Neuronal stem cell (in vitro differentiated cells): ENCODE data around the gene WFDC13.

Experiments
- DNase-seq: peaks from one replicate; pipeline ENCODE4 v3.0.0-alpha.2; 2013; ENCODE audit warnings: low spot score
- H2AFZ ChIP-seq: one replicate; pipeline ENCODE4 v1.6.1; 2013; ENCODE audit warnings: mild to moderate bottlenecking, low read length, inconsistent platforms
- H2AK5ac ChIP-seq: 2 replicates; pipeline ENCODE4 v1.6.1; 2013; ENCODE audit warnings: low read depth, mild to moderate bottlenecking, inconsistent platforms, low read length, moderate library complexity, mixed read lengths
- H2BK120ac ChIP-seq: 2 replicates; pipeline ENCODE4 v1.6.1; 2013; ENCODE audit warnings: low read depth, mild to moderate bottlenecking, inconsistent platforms, low read length, moderate library complexity, mixed read lengths
- H2BK12ac ChIP-seq: one replicate; pipeline ENCODE4 v1.6.1; 2013; ENCODE audit warnings: low read length, inconsistent platforms
- H2BK15ac ChIP-seq: 2 replicates; pipeline ENCODE4 v1.6.1; 2013; ENCODE audit warnings: mild to moderate bottlenecking, low read length, inconsistent platforms, mixed read lengths
- H2BK5ac ChIP-seq: one replicate; pipeline ENCODE4 v1.6.1; 2013; ENCODE audit warnings: inconsistent platforms, mild to moderate bottlenecking, low read length, moderate library complexity
- H3K14ac ChIP-seq: one replicate; pipeline ENCODE4 v1.6.1; 2013; ENCODE audit warnings: low read length, inconsistent platforms
- H3K18ac ChIP-seq: 2 replicates; pipeline ENCODE4 v1.6.1; 2013; ENCODE audit warnings: low read length, inconsistent platforms
- H3K23ac ChIP-seq: 2 replicates; pipeline ENCODE4 v1.6.1; 2013; ENCODE audit warnings: low read depth, mild to moderate bottlenecking, mixed read lengths, low read length, inconsistent platforms; ENCODE audit not compliant: poor library complexity
- H3K27ac ChIP-seq: replicated peaks from 3 replicates; pipeline ENCODE4 v1.5.1; 2013; ENCODE audit warnings: low read length, inconsistent platforms
- H3K27me3 ChIP-seq, 3 experiments: 2 replicates each; pipeline ENCODE4 v1.6.1; 2013; ENCODE audit warnings: low read length in 3 of 3, mild to moderate bottlenecking in 2 of 3, inconsistent platforms in 1 of 3, low read depth in 1 of 3, mixed read lengths in 1 of 3, moderate library complexity in 1 of 3; ENCODE audit not compliant: control insufficient read depth in 3 of 3, insufficient read depth in 3 of 3
- H3K36me3 ChIP-seq, 2 donors: replicated peaks in 1 of 2; 2 replicates each; pipeline ENCODE4 v1.6.1; 2013; ENCODE audit warnings: low read length in 2 of 2; ENCODE audit not compliant: control insufficient read depth in 2 of 2, insufficient read depth in 2 of 2
- H3K4ac ChIP-seq: 2 replicates; pipeline ENCODE4 v1.6.1; 2013; ENCODE audit warnings: inconsistent platforms, mild to moderate bottlenecking, low read length, moderate library complexity
- H3K4me1 ChIP-seq, 2 donors: 1 replicate in 1 of 2; 2 replicates in 1 of 2; pipeline ENCODE4 v1.6.1; 2013; ENCODE audit warnings: low read length in 2 of 2, low read depth in 1 of 2; ENCODE audit not compliant: control insufficient read depth in 2 of 2, insufficient read depth in 1 of 2
- H3K4me2 ChIP-seq: one replicate; pipeline ENCODE4 v1.6.1; 2013; ENCODE audit warnings: mild to moderate bottlenecking, low read length, inconsistent platforms; ENCODE audit not compliant: insufficient read depth, poor library complexity, severe bottlenecking
- H3K4me3 ChIP-seq, 2 donors: 2 replicates each; pipeline ENCODE4 v1.5.1; 2013; ENCODE audit warnings: low read length in 2 of 2, mild to moderate bottlenecking in 2 of 2, inconsistent platforms in 1 of 2, moderate library complexity in 1 of 2
- H3K79me1 ChIP-seq: one replicate; pipeline ENCODE4 v1.6.1; 2013; ENCODE audit warnings: low read depth, mild to moderate bottlenecking, inconsistent platforms, low read length, moderate library complexity
- H3K9ac ChIP-seq: one replicate; pipeline ENCODE4 v1.6.1; 2013; ENCODE audit warnings: mild to moderate bottlenecking, low read depth, low read length, inconsistent platforms; ENCODE audit not compliant: poor library complexity
- H3K9me3 ChIP-seq, 2 donors: replicated peaks in 1 of 2; 2 replicates each; pipeline versions ENCODE3 to v1.6.1; 2013; ENCODE audit warnings: low read length in 2 of 2, mild to moderate bottlenecking in 2 of 2, inconsistent platforms in 1 of 2, low read depth in 1 of 2, mixed read lengths in 1 of 2, moderate library complexity in 1 of 2; ENCODE audit not compliant: control insufficient read depth in 2 of 2, insufficient read depth in 1 of 2
- H4K8ac ChIP-seq: one replicate; pipeline ENCODE4 v1.6.1; 2013; ENCODE audit warnings: low read depth, mild to moderate bottlenecking, inconsistent platforms, low read length, moderate library complexity
- H4K91ac ChIP-seq: one replicate; pipeline ENCODE4 v1.6.1; 2013; ENCODE audit warnings: low read length, low read depth, mild to moderate bottlenecking, inconsistent platforms; ENCODE audit not compliant: poor library complexity
- WGBS, 2 donors: extraction: QIAGEN DNeasy Blood & Tissue Kit; methylation state at CpG; one replicate each; pipeline ENCODE4 v1.1.7; 2013; ENCODE audit warnings: missing lambda C conversion rate in 2 of 2, mixed read lengths in 1 of 2; ENCODE audit not compliant: insufficient read length in 2 of 2, insufficient replicate concordance in 1 of 2; ENCODE audit errors: extremely low coverage in 2 of 2; 5-methylcytosine and 5-hydroxymethylcytosine counted together

WFDC13 gene

DNA sequence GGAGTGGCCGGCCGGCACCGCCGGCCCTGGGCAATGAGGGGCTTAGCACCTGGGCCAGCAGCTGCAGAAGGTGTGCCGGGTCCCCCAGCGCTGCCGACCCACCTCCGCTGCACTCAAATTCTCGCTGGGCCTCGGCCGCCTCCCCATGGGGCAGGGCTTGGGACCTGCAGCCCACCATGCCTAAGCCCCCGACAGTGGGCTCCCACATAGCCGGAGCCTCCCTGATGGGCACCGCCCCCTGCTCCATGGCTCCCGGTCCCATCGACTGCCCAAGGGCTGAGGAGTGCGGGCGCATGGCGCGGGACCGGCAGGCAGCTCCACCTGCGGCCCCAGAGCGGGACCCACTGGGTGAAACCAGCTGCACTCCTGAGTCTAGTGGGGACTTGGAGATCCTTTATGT lies 34.1 kb downstream of the WFDC13 start:
- Histone ChIP-seq H2BK120ac (no peak overlapping the region), H2AK5ac (peak overlapping the region; percentile 28), H3K9ac (no peak overlapping the region), H2BK15ac (no peak overlapping the region), H3K4me1 (no peaks in the 10 kb centered on the region), H3K36me3 (no peaks in the 10 kb centered on the region), H4K8ac (no peak overlapping the region), H3K4me3 (no peak overlapping the region), H3K79me1 (no peaks in the 10 kb centered on the region), H4K91ac (no peak overlapping the region), H3K27ac (no peak overlapping the region), H3K23ac (no peak overlapping the region), H3K4me2 (no peak overlapping the region), H2BK5ac (no peak overlapping the region), H3K27me3 (no peaks in the 10 kb centered on the region), H3K14ac (no peak overlapping the region), H2BK12ac (no peak overlapping the region), H3K9me3 (peaks cover 1 to 14% of the 10 kb centered on the region in 2 donors), H3K18ac (no peak overlapping the region), H2AFZ (no peak overlapping the region), H3K4ac (no peak overlapping the region)
- no CpG with 5 or more reads among the region's 23 CpGs for WGBS, 2 donors
- no peak for DNase-seq

DNA sequence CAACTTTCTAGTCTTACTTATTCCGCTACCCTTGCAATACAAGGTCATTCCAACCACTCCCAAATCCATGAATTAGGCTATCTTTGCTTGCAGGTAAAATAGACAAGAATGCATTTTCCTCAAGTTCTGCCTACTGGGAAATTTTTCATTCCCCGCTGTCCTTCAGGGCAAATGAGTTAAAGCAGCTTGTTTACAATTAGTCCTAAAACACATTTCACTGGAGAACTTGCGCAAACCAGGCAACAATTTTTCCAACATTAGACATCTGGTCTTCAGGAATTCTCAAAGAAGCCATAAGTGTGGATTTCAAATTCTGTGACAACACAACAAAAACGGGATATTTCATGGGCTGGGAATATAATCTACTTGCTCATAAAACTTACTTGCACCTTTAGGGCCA lies 40.8 kb downstream of the WFDC13 start:
- Histone ChIP-seq H2BK15ac (no peak overlapping the region), H4K8ac (no peak overlapping the region), H3K27me3 (peaks cover 0 to 3% (median 0%) of the 10 kb centered on the region in 3 experiments), H3K4ac (no peak overlapping the region), H3K14ac (no peak overlapping the region), H3K23ac (no peak overlapping the region), H3K18ac (no peak overlapping the region), H3K79me1 (peaks cover 2% of the 10 kb centered on the region), H3K4me3 (no peak overlapping the region), H3K4me2 (no peak overlapping the region), H2AK5ac (no peak overlapping the region), H2BK5ac (no peak overlapping the region), H3K4me1 (no peaks in the 10 kb centered on the region), H3K36me3 (no peaks in the 10 kb centered on the region), H2BK120ac (no peak overlapping the region), H3K9me3 (no peaks in the 10 kb centered on the region), H4K91ac (no peak overlapping the region), H2AFZ (no peak overlapping the region), H3K9ac (no peak overlapping the region), H3K27ac (no peak overlapping the region), H2BK12ac (no peak overlapping the region)
- WGBS, 2 donors: no CpG with 5 or more reads among the region's 4 CpGs
- no peak for DNase-seq

DNA sequence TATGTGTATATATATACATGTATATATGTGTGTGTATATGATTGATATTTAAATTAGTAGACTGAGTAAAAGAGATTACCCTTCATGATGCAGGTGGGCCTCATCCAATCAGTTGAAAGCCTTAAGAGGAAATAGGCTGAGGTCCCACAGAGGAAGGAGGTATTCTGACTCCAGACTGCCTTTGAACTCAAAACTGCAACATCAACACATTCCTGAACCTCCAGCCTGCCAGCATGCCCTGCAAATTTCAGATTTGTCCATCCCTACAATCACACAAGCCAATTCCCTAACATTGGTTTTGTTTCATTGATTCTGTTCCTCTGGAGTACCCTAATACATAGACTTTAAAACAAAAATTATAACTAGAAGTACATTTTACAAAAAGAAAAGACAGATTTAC lies 43.2 kb downstream of the WFDC13 start:
- no peak overlapping the region for H2BK12ac ChIP-seq
- H4K91ac ChIP-seq: no peak overlapping the region
- no peak overlapping the region for H3K4me2 ChIP-seq
- H2AK5ac ChIP-seq: no peak overlapping the region
- no peak for DNase-seq
- no peaks in the 10 kb centered on the region for H3K36me3 ChIP-seq
- H3K4me3 ChIP-seq: no peak overlapping the region
- H3K18ac ChIP-seq: no peak overlapping the region
- no peak overlapping the region for H2BK15ac ChIP-seq
- no peak overlapping the region for H3K9ac ChIP-seq
- H4K8ac ChIP-seq: no peak overlapping the region
- no peak overlapping the region for H3K23ac ChIP-seq
- H3K27ac ChIP-seq: no peak overlapping the region
- H3K4ac ChIP-seq: no peak overlapping the region
- peaks cover 2% of the 10 kb centered on the region for H3K79me1 ChIP-seq
- no peak overlapping the region for H2BK5ac ChIP-seq
- H3K14ac ChIP-seq: no peak overlapping the region
- H3K9me3 ChIP-seq: no peaks in the 10 kb centered on the region
- H3K4me1 ChIP-seq: no peaks in the 10 kb centered on the region
- no peak overlapping the region for H2BK120ac ChIP-seq
- peaks cover 0 to 13% (median 0%) of the 10 kb centered on the region in 3 experiments for H3K27me3 ChIP-seq
- no peak overlapping the region for H2AFZ ChIP-seq

DNA sequence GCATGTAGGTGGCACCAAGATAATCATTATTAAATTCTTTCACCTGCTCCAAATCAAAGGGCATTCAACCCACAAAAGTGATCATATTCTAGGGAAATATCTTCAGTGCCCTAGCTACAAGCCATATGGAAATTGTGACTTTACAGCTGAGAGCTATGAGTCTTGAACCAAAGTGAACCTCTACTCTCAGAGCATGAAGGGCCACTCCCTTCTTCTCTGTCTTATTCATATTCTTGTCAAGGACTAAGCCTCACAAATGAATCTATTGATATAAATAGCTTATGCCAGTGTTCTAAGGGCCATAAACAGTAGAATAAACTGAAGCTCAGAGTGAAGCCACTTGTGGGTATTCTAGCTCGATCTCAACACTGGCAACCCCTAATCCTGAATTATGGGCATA lies 49.9 kb downstream of the WFDC13 start:
- H2AK5ac ChIP-seq: no peak overlapping the region
- H3K18ac ChIP-seq: no peak overlapping the region
- no peak overlapping the region for H2BK15ac ChIP-seq
- no peak overlapping the region for H3K4ac ChIP-seq
- H3K23ac ChIP-seq: no peak overlapping the region
- no peak overlapping the region for H2BK120ac ChIP-seq
- H4K91ac ChIP-seq: no peak overlapping the region
- no peak overlapping the region for H3K4me3 ChIP-seq
- no peaks in the 10 kb centered on the region for H3K79me1 ChIP-seq
- no peak for DNase-seq
- H3K4me1 ChIP-seq: no peaks in the 10 kb centered on the region
- H3K4me2 ChIP-seq: no peak overlapping the region
- H2AFZ ChIP-seq: no peak overlapping the region
- WGBS, 2 donors: no CpG with 5 or more reads among the region's 1 CpG
- H2BK12ac ChIP-seq: no peak overlapping the region
- no peak overlapping the region for H3K9ac ChIP-seq
- peaks cover 0 to 11% (median 0%) of the 10 kb centered on the region in 3 experiments for H3K27me3 ChIP-seq
- no peak overlapping the region for H4K8ac ChIP-seq
- H3K36me3 ChIP-seq: no peaks in the 10 kb centered on the region
- H3K27ac ChIP-seq: no peak overlapping the region
- no peak overlapping the region for H2BK5ac ChIP-seq
- no peaks in the 10 kb centered on the region for H3K9me3 ChIP-seq
- no peak overlapping the region for H3K14ac ChIP-seq
